Measurements from ENCODE around the gene TCF23. TPM values are rescaled to one million over a fixed set of nuclear protein-coding genes. Genes with fewer than 3 reads are reported as not detected.

The TCF23 gene
- total RNA-seq, 1 donor from 2014 or later, result 0.10 TPM

GRCh38 chr2:27127883-27128667 lies 20.7 kb upstream of the TCF23 start:
- no peak for ATAC-seq

GRCh38 chr2:27128668-27129571 lies 19.9 kb upstream of the TCF23 start:
- ATAC-seq, result no peak

More at GRCh38 chr2:27127883-27128667, 20.7 kb upstream of the TCF23 start:
- no peak for DNase-seq (ENCODE audit: low spot score)

GRCh38 chr2:27130396-27130795 lies 18.4 kb upstream of the TCF23 start:
- ATAC-seq (no peak), DNase-seq (ENCODE audit: low spot score) (no peak)

More at GRCh38 chr2:27128668-27129571, 19.9 kb upstream of the TCF23 start:
- no peak for DNase-seq (ENCODE audit: low spot score)

- ATAC-seq, result no peak
- no peak for DNase-seq (ENCODE audit: low spot score)
Observed at GRCh38 chr2:27131429-27131828, 17.4 kb upstream of the TCF23 start.

- DNase-seq (ENCODE audit: low spot score), result peak; percentile 71
- peak; percentile 52 for ATAC-seq
Observed at GRCh38 chr2:27133195-27133875, 15.5 kb upstream of the TCF23 start.

- peak; percentile 99 for DNase-seq (ENCODE audit: low spot score)
- ATAC-seq, result peak; percentile 92
Observed at GRCh38 chr2:27133905-27134780, 14.7 kb upstream of the TCF23 start, which contains the start of gene PREB. Gene PREB (minus strand): TSS chr2:27134636. CDS start chr2:27134421, 215 bp downstream.

- no peak for ATAC-seq
- no peak for DNase-seq (ENCODE audit: low spot score)
Observed at GRCh38 chr2:27134781-27135477, 13.9 kb upstream of the TCF23 start.

DNA sequence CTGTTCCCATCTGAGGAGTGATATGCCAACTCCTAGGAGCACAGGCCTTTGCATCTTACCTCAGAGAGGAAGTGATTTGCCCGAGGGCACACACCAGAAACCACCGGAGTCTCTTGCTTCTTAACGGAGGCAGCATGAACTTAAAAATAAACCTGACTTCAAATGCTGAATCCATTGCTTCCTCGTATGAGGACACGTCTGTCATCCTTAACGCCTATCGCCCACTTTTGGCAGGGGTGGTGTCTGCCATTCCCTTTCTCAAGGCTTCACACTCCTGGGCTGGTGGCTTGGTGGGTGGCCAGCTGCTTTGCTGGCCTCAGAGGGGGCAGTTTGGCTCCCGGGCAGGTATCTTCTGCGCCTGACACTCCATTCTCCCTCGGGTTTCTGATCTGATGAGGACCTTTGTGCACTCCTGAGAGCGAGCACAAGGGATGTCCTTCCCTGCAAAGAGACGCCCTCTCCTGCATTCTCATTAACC lies 13.3 kb upstream of the TCF23 start:
- DNase-seq (ENCODE audit: low spot score) (no peak), ATAC-seq (no peak)

DNA sequence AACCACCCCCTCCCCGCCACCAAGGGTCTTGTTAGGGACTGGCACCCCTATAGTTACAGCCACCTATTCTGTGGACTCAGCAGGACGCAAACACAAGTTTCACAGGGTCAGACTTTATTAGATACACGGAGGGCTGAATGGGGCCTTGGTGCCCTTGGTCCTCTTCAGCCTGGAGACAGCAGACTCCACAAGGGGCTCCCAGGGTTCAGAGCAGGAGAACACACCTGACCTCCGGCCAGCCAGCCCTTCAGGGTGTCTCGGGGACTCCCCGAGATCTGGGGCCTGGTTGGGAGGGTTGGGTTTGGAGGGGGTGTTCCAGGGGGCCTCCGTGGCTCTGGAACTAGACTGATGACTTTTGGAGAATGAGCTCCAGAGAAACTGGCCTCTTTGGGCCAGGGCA lies 12.1 kb upstream of the TCF23 start:
- no peak for ATAC-seq
- DNase-seq (ENCODE audit: low spot score), result no peak

- ATAC-seq (no peak), DNase-seq (ENCODE audit: low spot score) (no peak)
Observed at GRCh38 chr2:27137322-27137935, 11.4 kb upstream of the TCF23 start.

GRCh38 chr2:27138111-27138510 lies 10.7 kb upstream of the TCF23 start:
- ATAC-seq (no peak), DNase-seq (ENCODE audit: low spot score) (no peak)

DNA sequence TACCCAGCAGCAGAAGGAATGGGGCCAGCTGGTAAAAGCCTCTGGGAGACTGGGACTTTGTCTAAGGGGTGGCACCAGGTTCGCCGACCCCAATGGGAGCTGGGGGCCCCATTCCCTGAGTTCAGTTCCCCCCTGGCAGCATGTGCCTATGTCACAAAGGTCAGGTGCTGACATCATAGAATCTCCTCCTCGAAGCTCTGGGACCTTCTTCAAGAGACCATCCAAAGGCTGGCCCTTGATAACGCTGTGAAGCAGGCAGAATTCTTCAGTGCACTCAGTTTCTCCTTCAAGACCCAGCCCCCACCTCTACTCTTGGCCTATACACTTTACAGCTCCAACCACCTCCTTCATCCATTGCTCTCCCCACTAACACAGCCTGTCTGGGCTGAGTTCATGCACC lies 9.5 kb upstream of the TCF23 start, which contains the start of gene PRR30:
Gene PRR30, minus strand, starts transcription at position 101 of the 400 bp plus-strand sequence. CDS start 1,081 bp downstream, outside the sequence.
- no peak for ATAC-seq
- no peak for DNase-seq (ENCODE audit: low spot score)

DNA sequence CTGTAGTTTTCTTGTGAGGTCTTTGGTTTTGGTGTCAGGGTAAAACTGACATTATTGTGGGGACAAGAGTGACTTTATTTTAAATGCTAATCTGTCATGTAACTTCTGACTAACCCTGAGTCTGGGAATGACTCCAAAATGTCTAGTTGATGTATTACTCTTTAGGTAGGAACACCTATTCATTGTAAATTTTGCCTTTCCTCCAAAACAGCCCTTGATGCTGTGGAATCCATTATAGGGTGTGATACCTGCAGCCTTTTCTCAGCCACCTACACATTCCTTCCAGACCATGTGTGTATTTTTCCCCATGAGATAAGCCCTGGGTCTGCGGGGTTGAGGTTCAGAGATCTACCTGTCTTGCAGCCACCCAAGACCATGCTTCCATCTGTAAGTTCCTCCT lies 5.5 kb upstream of the TCF23 start:
- no peak for DNase-seq (ENCODE audit: low spot score)
- ATAC-seq, result no peak

GRCh38 chr2:27145682-27146081 lies 3.1 kb upstream of the TCF23 start:
- ATAC-seq (no peak), DNase-seq (ENCODE audit: low spot score) (no peak)

DNA sequence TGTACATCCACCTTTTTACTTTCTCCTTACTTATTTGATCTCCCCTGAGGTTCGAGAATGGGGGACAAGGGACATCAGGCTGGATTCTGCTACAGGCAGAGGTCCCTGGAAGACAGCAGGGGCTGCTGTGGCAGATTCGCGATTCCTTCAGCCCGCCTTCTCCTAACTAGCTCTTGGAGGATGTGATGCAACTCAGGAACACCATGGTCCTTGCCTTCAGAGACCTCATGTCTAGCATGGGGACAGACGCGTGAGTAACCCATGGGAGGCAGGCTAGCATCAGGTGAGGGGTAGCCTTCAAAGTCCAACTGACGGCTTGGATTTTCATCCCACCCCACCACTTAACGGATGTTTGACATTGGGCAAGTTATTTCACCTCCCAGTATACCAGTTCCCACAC lies 869 bp upstream of the TCF23 start:
- ATAC-seq, result no peak
- no peak for DNase-seq (ENCODE audit: low spot score)

DNA sequence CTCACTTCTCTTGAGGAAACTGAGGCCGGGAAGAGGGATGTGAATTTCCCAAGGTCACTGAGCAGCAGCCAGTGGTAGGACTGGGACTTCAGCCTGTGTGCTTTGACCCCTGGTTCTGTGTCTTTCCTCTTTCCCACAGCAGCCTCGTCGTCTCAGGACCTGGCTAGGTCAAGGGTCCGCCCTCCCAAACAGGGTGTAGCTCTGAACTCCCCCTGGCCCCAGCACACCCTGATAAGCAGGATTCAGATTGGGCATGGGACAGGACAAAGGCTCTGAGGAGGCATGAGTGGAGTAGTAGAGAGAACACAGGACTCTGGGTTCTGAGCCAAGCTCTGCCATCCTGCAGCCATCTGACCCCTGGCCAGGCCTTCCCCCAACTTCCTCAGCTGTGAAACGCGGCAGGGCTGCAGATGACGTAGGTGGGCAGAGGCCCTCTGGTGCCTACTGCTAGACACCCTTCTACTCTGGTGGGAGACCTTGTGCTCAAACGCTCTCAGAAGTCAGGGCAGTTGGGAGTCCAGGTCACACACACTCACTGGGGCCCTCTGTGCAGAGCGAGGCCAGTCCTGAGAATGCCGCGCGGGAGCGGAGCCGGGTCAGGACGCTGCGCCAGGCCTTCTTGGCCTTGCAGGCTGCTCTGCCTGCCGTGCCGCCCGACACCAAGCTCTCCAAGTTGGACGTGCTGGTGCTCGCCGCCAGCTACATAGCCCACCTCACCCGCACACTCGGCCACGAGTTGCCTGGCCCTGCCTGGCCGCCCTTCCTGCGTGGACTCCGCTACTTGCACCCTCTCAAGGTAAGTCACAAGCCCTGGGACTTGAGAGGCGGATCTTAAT lies 984 bp downstream of the TCF23 start:
- no peak for DNase-seq (ENCODE audit: low spot score)
- no peak for ATAC-seq

DNA sequence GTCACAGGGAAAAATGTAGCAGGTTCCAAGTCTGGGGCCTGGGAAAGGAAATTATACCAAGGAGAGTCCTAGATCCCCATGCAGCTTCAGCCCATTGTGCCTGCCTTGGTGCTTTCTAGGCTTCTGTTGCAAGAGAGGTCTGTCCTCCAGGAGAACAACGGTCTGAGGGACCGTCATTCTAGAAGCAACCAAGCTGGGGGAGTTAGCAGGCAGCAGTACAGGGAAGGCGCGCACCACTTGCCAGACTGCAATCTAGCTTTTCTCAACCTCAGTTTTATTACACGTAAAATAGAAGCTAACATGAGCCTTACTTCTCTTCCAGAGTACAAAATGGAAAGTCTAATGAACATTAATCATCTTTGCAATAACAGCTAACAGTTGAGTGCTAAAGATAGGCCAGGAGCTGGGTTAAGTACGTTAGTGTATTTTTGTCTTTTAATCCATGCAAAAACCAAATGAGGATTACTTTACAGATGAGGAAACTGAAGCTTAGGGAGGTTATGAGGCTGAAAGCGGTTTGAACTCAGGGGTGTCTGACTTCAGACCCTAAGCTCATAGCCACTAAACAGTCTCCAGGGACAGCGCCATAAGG lies 1.9 kb downstream of the TCF23 start:
- DNase-seq (ENCODE audit: low spot score), result no peak
- ATAC-seq, result no peak
